ENCODE data around the gene NDUFV2.
"Not testable (repeated sequence)": the region's sequence is repeated elsewhere in the genome, so short reads cannot be mapped to it uniquely, and the experiment has no call there.

Gene NDUFV2

GRCh38 chr18:9153256-9153655 is 50.8 kb downstream of the NDUFV2 start:
- no peak overlapping the region for H3K9ac ChIP-seq (ENCODE audit: low read length in 2 of 2)
- H3K4me3 ChIP-seq (ENCODE audit: low read length in 2 of 2): no peak overlapping the region
- no peaks in the 10 kb centered on the region for H3K9me3 ChIP-seq (ENCODE audit: control insufficient read depth in 2 of 2, low read length in 2 of 2)
- H3K27ac ChIP-seq (ENCODE audit: low read length): no peak overlapping the region
- H3K4me1 ChIP-seq (ENCODE audit: control insufficient read depth, insufficient read depth, low read length): peaks cover 6% of the 10 kb centered on the region
- H3K27me3 ChIP-seq (ENCODE audit: control insufficient read depth in 1 of 2, insufficient read depth in 2 of 2, low read length in 2 of 2): no peaks in the 10 kb centered on the region
- no peaks in the 10 kb centered on the region for H3K36me3 ChIP-seq (ENCODE audit: control insufficient read depth in 2 of 2, insufficient read depth in 2 of 2, low read length in 2 of 2)

GRCh38 chr18:9156604-9157249 is 54.2 kb downstream of the NDUFV2 start:
- Histone ChIP-seq H3K36me3 (ENCODE audit: control insufficient read depth in 2 of 2, insufficient read depth in 2 of 2, low read length in 2 of 2) (peaks cover 0 to 3% of the 10 kb centered on the region in 2 donors), H3K27me3 (ENCODE audit: control insufficient read depth in 1 of 2, insufficient read depth in 2 of 2, low read length in 2 of 2) (no peaks in the 10 kb centered on the region), H3K4me3 (ENCODE audit: low read length in 2 of 2) (no peak overlapping the region), H3K9me3 (ENCODE audit: control insufficient read depth in 2 of 2, low read length in 2 of 2) (no peaks in the 10 kb centered on the region), H3K4me1 (ENCODE audit: control insufficient read depth, insufficient read depth, low read length) (no peaks in the 10 kb centered on the region), H3K9ac (ENCODE audit: low read length in 2 of 2) (no peak overlapping the region), H3K27ac (ENCODE audit: low read length) (no peak overlapping the region)

DNA sequence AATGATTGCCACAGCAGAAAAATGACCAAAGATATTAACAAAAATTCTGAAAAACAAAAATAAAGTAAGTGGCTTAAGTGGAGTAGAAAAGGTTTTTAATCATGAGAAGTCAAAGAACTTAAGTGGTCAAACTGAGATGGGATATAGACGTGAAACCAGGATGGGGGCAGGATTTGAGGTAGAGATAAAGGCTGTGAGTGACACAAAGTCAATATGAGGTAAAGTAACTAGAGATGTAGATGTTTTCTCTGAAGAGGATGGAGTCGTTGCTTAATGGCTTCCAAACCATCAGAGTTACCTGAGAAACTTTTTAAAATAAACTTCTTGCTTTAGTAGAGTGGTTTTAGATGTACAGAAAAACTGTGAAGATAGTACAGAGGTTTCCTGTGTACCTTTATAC is 55.3 kb downstream of the NDUFV2 start:
- H3K9me3 ChIP-seq (ENCODE audit: control insufficient read depth in 2 of 2, low read length in 2 of 2): no peaks in the 10 kb centered on the region
- H3K27me3 ChIP-seq (ENCODE audit: control insufficient read depth in 1 of 2, insufficient read depth in 2 of 2, low read length in 2 of 2): no peaks in the 10 kb centered on the region
- peaks cover 0 to 3% of the 10 kb centered on the region in 2 donors for H3K36me3 ChIP-seq (ENCODE audit: control insufficient read depth in 2 of 2, insufficient read depth in 2 of 2, low read length in 2 of 2)
- no peaks in the 10 kb centered on the region for H3K4me1 ChIP-seq (ENCODE audit: control insufficient read depth, insufficient read depth, low read length)
- no peak overlapping the region for H3K27ac ChIP-seq (ENCODE audit: low read length)
- H3K4me3 ChIP-seq (ENCODE audit: low read length in 2 of 2): no peak overlapping the region
- H3K9ac ChIP-seq (ENCODE audit: low read length in 2 of 2): no peak overlapping the region

DNA sequence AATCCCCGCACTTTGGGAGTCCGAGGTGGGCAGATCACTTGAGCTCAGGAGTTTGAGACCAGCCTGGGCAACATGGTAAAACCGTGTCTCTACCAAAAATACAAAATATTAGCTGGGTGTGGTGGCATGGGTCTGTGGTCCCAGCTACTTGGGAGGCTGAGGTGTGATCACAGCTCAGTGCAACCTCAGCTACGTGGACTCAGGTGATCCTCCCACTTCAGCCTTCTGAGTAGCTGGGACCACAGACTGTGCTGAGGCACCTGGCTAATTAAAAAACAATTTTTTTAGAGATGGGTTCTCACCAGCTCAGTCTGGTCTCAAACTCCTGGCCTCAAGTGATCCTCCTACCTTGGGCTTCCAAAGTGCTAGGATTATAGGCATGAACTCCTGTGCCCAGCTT is 57.5 kb downstream of the NDUFV2 start:
- Histone ChIP-seq H3K27ac (ENCODE audit: low read length) (no peak overlapping the region), H3K27me3 (ENCODE audit: control insufficient read depth in 1 of 2, insufficient read depth in 2 of 2, low read length in 2 of 2) (no peaks in the 10 kb centered on the region), H3K4me1 (ENCODE audit: control insufficient read depth, insufficient read depth, low read length) (no peaks in the 10 kb centered on the region), H3K4me3 (ENCODE audit: low read length in 2 of 2) (no peak overlapping the region), H3K36me3 (ENCODE audit: control insufficient read depth in 2 of 2, insufficient read depth in 2 of 2, low read length in 2 of 2) (peaks cover 0 to 3% of the 10 kb centered on the region in 2 donors), H3K9ac (ENCODE audit: low read length in 2 of 2) (no peak overlapping the region), H3K9me3 (ENCODE audit: control insufficient read depth in 2 of 2, low read length in 2 of 2) (no peaks in the 10 kb centered on the region)

DNA sequence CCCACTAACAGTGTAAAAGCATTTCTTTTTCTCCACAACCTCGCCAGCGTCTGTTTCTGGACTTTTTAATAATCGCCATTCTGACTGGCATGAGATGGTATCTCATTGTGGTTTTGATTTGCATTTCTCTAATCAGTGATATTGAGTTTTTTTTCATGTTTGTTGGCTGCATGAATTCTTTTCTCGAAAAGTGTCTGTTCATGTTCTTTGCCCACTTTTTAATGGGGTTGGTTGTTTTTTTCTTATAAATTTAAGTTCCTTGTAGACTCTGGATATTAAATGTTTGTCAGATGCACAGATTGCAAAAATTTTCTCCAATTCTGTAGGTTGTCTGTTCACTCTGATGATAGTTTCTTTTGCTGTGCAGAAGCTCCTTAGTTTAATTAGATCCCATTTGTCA is 60.2 kb downstream of the NDUFV2 start:
- H3K4me1 ChIP-seq (ENCODE audit: control insufficient read depth, insufficient read depth, low read length); H3K9ac ChIP-seq (ENCODE audit: low read length in 2 of 2); H3K9me3 ChIP-seq (ENCODE audit: control insufficient read depth in 2 of 2, low read length in 2 of 2); H3K36me3 ChIP-seq (ENCODE audit: control insufficient read depth in 2 of 2, insufficient read depth in 2 of 2, low read length in 2 of 2); H3K27ac ChIP-seq (ENCODE audit: low read length); H3K4me3 ChIP-seq (ENCODE audit: low read length in 2 of 2); H3K27me3 ChIP-seq (ENCODE audit: control insufficient read depth in 1 of 2, insufficient read depth in 2 of 2, low read length in 2 of 2): not testable (repeated sequence)

- not testable (repeated sequence) for H3K4me1 ChIP-seq (ENCODE audit: control insufficient read depth, insufficient read depth, low read length); H3K36me3 ChIP-seq (ENCODE audit: control insufficient read depth in 2 of 2, insufficient read depth in 2 of 2, low read length in 2 of 2); H3K4me3 ChIP-seq (ENCODE audit: low read length in 2 of 2); H3K27me3 ChIP-seq (ENCODE audit: control insufficient read depth in 1 of 2, insufficient read depth in 2 of 2, low read length in 2 of 2); H3K9ac ChIP-seq (ENCODE audit: low read length in 2 of 2); H3K27ac ChIP-seq (ENCODE audit: low read length); H3K9me3 ChIP-seq (ENCODE audit: control insufficient read depth in 2 of 2, low read length in 2 of 2)
Measured at GRCh38 chr18:9164149-9164548, 61.6 kb downstream of the NDUFV2 start.

DNA sequence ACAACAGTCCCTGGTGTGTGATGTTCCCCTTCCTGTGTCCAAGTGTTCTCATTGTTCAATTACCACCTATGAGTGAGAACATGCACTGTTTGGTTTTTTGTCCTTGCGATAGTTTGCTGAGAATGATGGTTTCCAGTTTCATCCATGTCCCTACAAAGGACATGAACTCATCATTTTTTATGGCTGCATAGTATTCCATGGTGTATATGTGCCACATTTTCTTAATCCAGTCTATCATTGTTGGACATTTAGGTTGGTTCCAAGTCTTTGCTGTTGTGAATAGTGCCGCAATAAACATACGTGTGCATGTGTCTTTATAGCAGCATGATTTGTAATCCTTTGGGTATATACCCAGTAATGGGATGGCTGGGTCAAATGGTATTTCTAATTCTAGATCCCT is 63.4 kb downstream of the NDUFV2 start:
- not testable (repeated sequence) for H3K27ac ChIP-seq (ENCODE audit: low read length); H3K9me3 ChIP-seq (ENCODE audit: control insufficient read depth in 2 of 2, low read length in 2 of 2); H3K4me3 ChIP-seq (ENCODE audit: low read length in 2 of 2); H3K4me1 ChIP-seq (ENCODE audit: control insufficient read depth, insufficient read depth, low read length); H3K36me3 ChIP-seq (ENCODE audit: control insufficient read depth in 2 of 2, insufficient read depth in 2 of 2, low read length in 2 of 2); H3K9ac ChIP-seq (ENCODE audit: low read length in 2 of 2); H3K27me3 ChIP-seq (ENCODE audit: control insufficient read depth in 1 of 2, insufficient read depth in 2 of 2, low read length in 2 of 2)

DNA sequence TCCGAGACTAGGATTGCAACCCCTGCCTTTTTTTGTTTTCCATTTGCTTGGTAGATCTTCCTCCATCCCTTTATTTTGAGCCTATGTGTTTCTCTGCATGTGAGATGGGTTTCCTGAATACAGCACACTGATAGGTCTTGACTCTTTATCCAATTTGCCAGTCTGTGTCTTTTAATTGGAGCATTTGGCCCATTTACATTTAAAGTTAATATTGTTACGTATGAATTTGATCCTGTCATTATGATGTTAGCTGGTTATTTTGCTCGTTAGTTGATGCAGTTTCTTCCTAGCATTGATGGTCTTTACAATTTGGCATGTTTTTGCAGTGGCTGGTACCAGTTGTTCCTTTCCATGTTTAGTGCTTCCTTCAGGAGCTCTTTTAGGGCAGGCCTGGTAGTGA is 67.0 kb downstream of the NDUFV2 start:
- not testable (repeated sequence) for H3K9ac ChIP-seq (ENCODE audit: low read length in 2 of 2); H3K27ac ChIP-seq (ENCODE audit: low read length); H3K4me1 ChIP-seq (ENCODE audit: control insufficient read depth, insufficient read depth, low read length); H3K36me3 ChIP-seq (ENCODE audit: control insufficient read depth in 2 of 2, insufficient read depth in 2 of 2, low read length in 2 of 2); H3K4me3 ChIP-seq (ENCODE audit: low read length in 2 of 2); H3K27me3 ChIP-seq (ENCODE audit: control insufficient read depth in 1 of 2, insufficient read depth in 2 of 2, low read length in 2 of 2); H3K9me3 ChIP-seq (ENCODE audit: control insufficient read depth in 2 of 2, low read length in 2 of 2)

DNA sequence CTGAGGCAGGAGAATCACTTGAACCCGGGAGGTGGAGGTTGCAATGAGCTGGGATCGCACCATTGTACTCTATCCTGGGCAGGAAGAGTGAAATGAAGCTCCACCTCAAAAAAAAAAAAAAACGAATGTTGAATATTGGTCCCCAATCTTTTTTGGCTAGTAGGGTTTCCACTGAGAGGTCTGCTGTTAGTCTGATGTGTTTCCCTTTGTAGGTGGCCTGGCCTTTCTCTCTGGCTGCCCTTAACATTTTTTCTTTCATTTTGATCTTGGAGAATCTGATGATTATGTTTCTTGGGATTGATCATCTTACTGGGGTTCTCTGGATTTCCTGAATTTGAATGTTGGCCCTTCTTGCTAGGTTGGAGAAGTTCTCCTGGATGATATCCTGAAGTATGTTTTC is 69.4 kb downstream of the NDUFV2 start:
- not testable (repeated sequence) for H3K27ac ChIP-seq (ENCODE audit: low read length); H3K36me3 ChIP-seq (ENCODE audit: control insufficient read depth in 2 of 2, insufficient read depth in 2 of 2, low read length in 2 of 2); H3K27me3 ChIP-seq (ENCODE audit: control insufficient read depth in 1 of 2, insufficient read depth in 2 of 2, low read length in 2 of 2); H3K9ac ChIP-seq (ENCODE audit: low read length in 2 of 2); H3K4me1 ChIP-seq (ENCODE audit: control insufficient read depth, insufficient read depth, low read length); H3K9me3 ChIP-seq (ENCODE audit: control insufficient read depth in 2 of 2, low read length in 2 of 2); H3K4me3 ChIP-seq (ENCODE audit: low read length in 2 of 2)

DNA sequence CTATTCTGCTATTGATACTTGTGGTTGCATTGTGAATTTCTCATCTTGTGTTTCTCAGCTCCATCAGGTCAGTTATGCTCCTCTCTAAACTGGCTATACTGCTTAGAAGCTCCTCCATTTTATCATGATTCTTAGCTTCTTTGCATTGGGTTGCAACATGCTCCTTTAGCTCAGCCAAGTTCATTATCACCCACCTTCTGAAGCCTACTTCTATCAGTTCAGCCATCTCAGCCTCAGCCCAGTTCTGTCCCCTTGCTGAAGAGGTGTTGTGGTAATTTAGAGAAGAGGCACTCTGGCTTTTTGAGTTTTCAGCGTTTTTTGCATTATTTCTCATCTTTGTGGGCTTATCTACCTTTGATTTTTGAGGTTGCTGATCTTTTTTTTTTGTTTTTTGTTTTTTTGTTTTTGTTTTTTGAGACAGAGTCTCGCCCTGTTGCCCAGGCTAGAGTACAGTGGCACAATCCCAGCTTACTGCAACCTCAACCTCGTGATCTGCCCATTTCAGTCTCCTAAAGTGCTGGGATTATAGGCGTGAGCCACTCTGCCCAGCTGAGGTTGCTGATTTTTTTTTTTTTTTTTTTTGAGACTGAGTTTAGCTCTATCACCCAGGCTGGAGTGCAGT is 70.1 kb downstream of the NDUFV2 start:
- H3K4me1 ChIP-seq (ENCODE audit: control insufficient read depth, insufficient read depth, low read length): peaks cover 7% of the 10 kb centered on the region
- H3K4me3 ChIP-seq (ENCODE audit: low read length in 2 of 2): no peak overlapping the region
- no peaks in the 10 kb centered on the region for H3K27me3 ChIP-seq (ENCODE audit: control insufficient read depth in 1 of 2, insufficient read depth in 2 of 2, low read length in 2 of 2)
- H3K27ac ChIP-seq (ENCODE audit: low read length): no peak overlapping the region
- no peak overlapping the region for H3K9ac ChIP-seq (ENCODE audit: low read length in 2 of 2)
- H3K36me3 ChIP-seq (ENCODE audit: control insufficient read depth in 2 of 2, insufficient read depth in 2 of 2, low read length in 2 of 2): no peaks in the 10 kb centered on the region
- H3K9me3 ChIP-seq (ENCODE audit: control insufficient read depth in 2 of 2, low read length in 2 of 2): no peaks in the 10 kb centered on the region

DNA sequence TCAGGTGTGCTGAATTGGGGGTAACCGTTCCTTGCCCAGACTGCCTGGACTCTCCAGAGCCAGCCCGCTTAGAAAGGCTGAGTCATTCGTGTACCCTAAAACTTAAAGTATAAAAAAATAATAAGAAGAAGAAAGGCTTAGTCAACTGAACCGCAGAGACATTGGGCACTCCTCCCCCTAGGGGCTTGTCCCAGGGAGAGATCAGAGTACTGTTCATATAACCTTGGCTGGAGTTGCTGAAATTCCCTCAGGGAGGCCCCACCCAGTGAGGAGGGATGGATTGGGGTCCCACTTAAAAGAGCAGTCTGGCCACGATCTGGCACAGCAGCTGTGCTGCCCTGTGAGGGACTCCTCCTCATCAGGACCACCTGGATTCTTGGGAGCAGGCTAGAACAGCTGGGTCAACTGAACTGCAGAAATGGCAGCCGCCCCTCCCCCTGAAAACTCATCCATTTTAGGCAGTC is 71.3 kb downstream of the NDUFV2 start:
- no peak overlapping the region for H3K9ac ChIP-seq (ENCODE audit: low read length in 2 of 2)
- H3K27me3 ChIP-seq (ENCODE audit: control insufficient read depth in 1 of 2, insufficient read depth in 2 of 2, low read length in 2 of 2): no peaks in the 10 kb centered on the region
- peaks cover 7% of the 10 kb centered on the region for H3K4me1 ChIP-seq (ENCODE audit: control insufficient read depth, insufficient read depth, low read length)
- H3K27ac ChIP-seq (ENCODE audit: low read length): no peak overlapping the region
- H3K4me3 ChIP-seq (ENCODE audit: low read length in 2 of 2): no peak overlapping the region
- H3K9me3 ChIP-seq (ENCODE audit: control insufficient read depth in 2 of 2, low read length in 2 of 2): no peaks in the 10 kb centered on the region
- no peaks in the 10 kb centered on the region for H3K36me3 ChIP-seq (ENCODE audit: control insufficient read depth in 2 of 2, insufficient read depth in 2 of 2, low read length in 2 of 2)

Data from stomach smooth muscle (tissue), 2 donors.